H1 (cell line): Measurements from ENCODE around the gene CCDC24. TPM values are rescaled to one million over a fixed set of nuclear protein-coding genes. Genes with fewer than 3 reads are reported as not detected.

ENCODE experiments used
- ASH2L ChIP-seq: fragments of 200-600, 300-600 bp; sonication (generic); IDR thresholded peaks from one replicate; pipeline ENCODE4 v1.7.1; 2017; ENCODE audit warnings: low read length
- ATF3 ChIP-seq: IDR thresholded peaks from 2 replicates; pipeline ENCODE4 v1.6.1; 2011; ENCODE audit warnings: low read depth, mild to moderate bottlenecking, low read length; ENCODE audit not compliant: insufficient read depth
- CREB1 ChIP-seq: IDR thresholded peaks from 2 replicates; pipeline ENCODE4 v1.6.1; 2012; ENCODE audit warnings: inconsistent platforms
- E2F6 ChIP-seq: IDR thresholded peaks from 2 replicates; pipeline ENCODE4 v1.6.1; 2012; ENCODE audit warnings: inconsistent platforms
- EZH2 ChIP-seq: fragments of 200-600 bp; sonication (generic); IDR thresholded peaks from 2 replicates; pipeline ENCODE4 v1.7.1; 2012; ENCODE audit warnings: low read depth, mild to moderate bottlenecking, moderate library complexity, low read length, inconsistent platforms; ENCODE audit not compliant: severe bottlenecking
- GTF2F1 ChIP-seq: IDR thresholded peaks from 2 replicates; pipeline ENCODE4 v1.6.1; 2012; ENCODE audit warnings: low read depth, low read length, improper control_type of control experiment, borderline replicate concordance
- HDAC2 ChIP-seq, 2 experiments: fragments of 300-600 bp in 1 of 2; sonication (generic) in 1 of 2; IDR thresholded peaks; 2 replicates each; pipeline ENCODE4 v1.6.1; 2011 to 2012; ENCODE audit warnings: low read depth in 2 of 2, low read length in 2 of 2, mild to moderate bottlenecking in 2 of 2, moderate library complexity in 2 of 2, borderline replicate concordance in 1 of 2, inconsistent platforms in 1 of 2
- JUND ChIP-seq: IDR thresholded peaks from 2 replicates; pipeline ENCODE4 v1.6.1; 2011; ENCODE audit warnings: mild to moderate bottlenecking, improper control_type of control experiment, low read length
- KDM4A ChIP-seq: IDR thresholded peaks from one replicate; pipeline ENCODE4 v1.7.1; 2012; ENCODE audit warnings: low read depth, mild to moderate bottlenecking, moderate library complexity, low read length, inconsistent platforms; ENCODE audit not compliant: severe bottlenecking
- MAFK ChIP-seq: IDR thresholded peaks from 2 replicates; pipeline ENCODE4 v1.6.1; 2012; ENCODE audit warnings: low read depth, mild to moderate bottlenecking, improper control_type of control experiment, low read length
- MAX ChIP-seq: IDR thresholded peaks from 2 replicates; pipeline ENCODE4 v1.6.1; 2012; ENCODE audit warnings: inconsistent platforms
- POLR2AphosphoS5 ChIP-seq: IDR thresholded peaks from 2 replicates; pipeline ENCODE4 v1.6.1; 2011; ENCODE audit warnings: low read depth, low read length
- RAD21 ChIP-seq, 2 experiments: IDR thresholded peaks in 1 of 2; conservative IDR thresholded peaks in 1 of 2; 2 replicates each; pipeline ENCODE4 v1.6.1; 2011; ENCODE audit warnings: low read depth in 2 of 2, low read length in 2 of 2, improper control_type of control experiment in 1 of 2, inconsistent platforms in 1 of 2, mild to moderate bottlenecking in 1 of 2, moderate library complexity in 1 of 2
- SAP30 ChIP-seq: fragments of 300-600 bp; sonication (generic); IDR thresholded peaks from 2 replicates; pipeline ENCODE4 v1.7.1; 2012; ENCODE audit warnings: low read length, moderate library complexity, mild to moderate bottlenecking, inconsistent platforms; ENCODE audit not compliant: insufficient read depth, insufficient replicate concordance
- SIN3A ChIP-seq, 2 experiments: IDR thresholded peaks in 1 of 2; conservative IDR thresholded peaks in 1 of 2; 2 replicates each; pipeline ENCODE4 v1.6.1; 2011 to 2012; ENCODE audit warnings: low read length in 2 of 2, improper control_type of control experiment in 1 of 2, low read depth in 1 of 2, mild to moderate bottlenecking in 1 of 2
- SIRT6 ChIP-seq: IDR thresholded peaks from one replicate; pipeline ENCODE4 v1.7.1; 2012; ENCODE audit warnings: low read length, inconsistent platforms
- SIX5 ChIP-seq: IDR thresholded peaks from 2 replicates; pipeline ENCODE4 v1.6.1; 2011; ENCODE audit warnings: mild to moderate bottlenecking, low read depth, low read length
- SP4 ChIP-seq: IDR thresholded peaks from 2 replicates; pipeline ENCODE4 v1.6.1; 2012; ENCODE audit warnings: low read length, inconsistent platforms
- SUZ12 ChIP-seq: fragments of 200-600 bp; sonication (generic); IDR thresholded peaks from 2 replicates; pipeline ENCODE4 v1.6.1; 2012; ENCODE audit warnings: mild to moderate bottlenecking, inconsistent platforms, low read length, moderate library complexity, mixed read lengths
- TAF1 ChIP-seq: IDR thresholded peaks from 2 replicates; pipeline ENCODE4 v1.6.1; 2011; ENCODE audit warnings: mild to moderate bottlenecking, low read depth, low read length
- TEAD4 ChIP-seq: IDR thresholded peaks from 2 replicates; pipeline ENCODE4 v1.6.1; 2012; ENCODE audit warnings: low read depth, low read length, inconsistent platforms, mixed read lengths
- polyA plus RNA-seq, 7 experiments: library from polyadenylated mRNA; depleted of rRNA in 3 of 7; stranded (reverse) in 5 of 7; unstranded in 2 of 7; fragments of >200 nt in 5 of 7; fragments of 200-250 nt in 2 of 7; gene quantifications; 1 replicate in 5 of 7; 2 replicates in 1 of 7; 4 replicates in 1 of 7; pipeline versions ENCODE4 v1.2.1 to v1.2.3, GENCODE V29; 2011 to 2013; ENCODE audit warnings: missing spikeins in 2 of 7, mixed read lengths in 2 of 7
- total RNA-seq: library from RNA; stranded (reverse); fragmentation: NEBNext Ultra II Directional; extraction: Animal tissue kit (Norgen Biotek cat#: 25700); gene quantifications from 2 replicates; pipeline ENCODE4 v1.2.1, GENCODE V29; 2021

The CCDC24 gene
- total and polyA plus RNA-seq, 2 of the 8 experiments (the other 6 are each of a cell fraction or from before 2014, with no cell fraction given) = 11.2 to 11.4 TPM

- TF ChIP-seq HDAC2 (IDR thresholded peaks at IDR 0.05; ENCODE audit: borderline replicate concordance in 1 of 2, low read depth in 2 of 2, low read length in 2 of 2) (peak; percentile 3 to 16; a peak in 1 of 4 replicates), EZH2 (no peak), POLR2AphosphoS5 (peak; percentile 74), TEAD4 (no peak), TAF1 (peak; percentile 11; the same call in 1 of the 2 replicates), SAP30 (no peak), ATF3 (no peak), SIN3A (conservative IDR thresholded peaks at IDR 0.05 in 1 of 2, IDR thresholded peaks at IDR 0.05 in 1 of 2; ENCODE audit: low read depth in 1 of 2, low read length in 2 of 2) (no peak), MAFK (no peak), SUZ12 (no peak), JUND (no peak), SP4 (no peak; the same call in 1 of the 2 replicates), ASH2L (peak; percentile 29), SIX5 (no peak), E2F6 (no peak), KDM4A (no peak), RAD21 (IDR thresholded peaks at IDR 0.05 in 1 of 2, conservative IDR thresholded peaks at IDR 0.05 in 1 of 2; ENCODE audit: low read depth in 2 of 2, low read length in 2 of 2) (no peak), CREB1 (no peak), MAX (no peak), SIRT6 (no peak), GTF2F1 (no peak)
These were observed at the start of gene CCDC24 (continued) for GRCh38 chr1:43991476-43992231.
